ENCODE data around the gene DEFB113. TPM values are rescaled to one million over a fixed set of nuclear protein-coding genes. Genes with fewer than 3 reads are reported as not detected.

Gene DEFB113
- total RNA-seq, 1 experiment from 2014 or later, result not detected

Other genes starting within 250 kb of the DEFB113 start
- gene CRISP3, start 225.2 kb downstream of the DEFB113 start, total RNA-seq (2021; ENCODE audit: unreplicated experiment), result not detected
- not detected for gene PGK2, start 182.3 kb downstream of the DEFB113 start, total RNA-seq (2021; ENCODE audit: unreplicated experiment)
- not detected for gene CRISP1, start 103.1 kb downstream of the DEFB113 start, total RNA-seq (2021; ENCODE audit: unreplicated experiment)
- gene DEFB114, start 5.5 kb downstream of the DEFB113 start, total RNA-seq (2021; ENCODE audit: unreplicated experiment), result not detected
- not detected for gene DEFB110, start 52.4 kb upstream of the DEFB113 start, total RNA-seq (2021; ENCODE audit: unreplicated experiment)
- gene DEFB112, start 80.3 kb upstream of the DEFB113 start, total RNA-seq (2021; ENCODE audit: unreplicated experiment), result not detected